ENCODE measurements around the gene MCTP1. TPM values are rescaled to one million over a fixed set of nuclear protein-coding genes. Genes with fewer than 3 reads are reported as not detected.

Gene MCTP1
- total and polyA plus RNA-seq, 10 of the 15 experiments (the other 5 are each of a cell fraction or from before 2014, with no cell fraction given), result 12.6 to 45.9 (median 18.8) TPM

GRCh38 chr5:95223566-95224258, 61.2 kb downstream of the MCTP1 start (continued):
- TF ChIP-seq, protein P1, sequence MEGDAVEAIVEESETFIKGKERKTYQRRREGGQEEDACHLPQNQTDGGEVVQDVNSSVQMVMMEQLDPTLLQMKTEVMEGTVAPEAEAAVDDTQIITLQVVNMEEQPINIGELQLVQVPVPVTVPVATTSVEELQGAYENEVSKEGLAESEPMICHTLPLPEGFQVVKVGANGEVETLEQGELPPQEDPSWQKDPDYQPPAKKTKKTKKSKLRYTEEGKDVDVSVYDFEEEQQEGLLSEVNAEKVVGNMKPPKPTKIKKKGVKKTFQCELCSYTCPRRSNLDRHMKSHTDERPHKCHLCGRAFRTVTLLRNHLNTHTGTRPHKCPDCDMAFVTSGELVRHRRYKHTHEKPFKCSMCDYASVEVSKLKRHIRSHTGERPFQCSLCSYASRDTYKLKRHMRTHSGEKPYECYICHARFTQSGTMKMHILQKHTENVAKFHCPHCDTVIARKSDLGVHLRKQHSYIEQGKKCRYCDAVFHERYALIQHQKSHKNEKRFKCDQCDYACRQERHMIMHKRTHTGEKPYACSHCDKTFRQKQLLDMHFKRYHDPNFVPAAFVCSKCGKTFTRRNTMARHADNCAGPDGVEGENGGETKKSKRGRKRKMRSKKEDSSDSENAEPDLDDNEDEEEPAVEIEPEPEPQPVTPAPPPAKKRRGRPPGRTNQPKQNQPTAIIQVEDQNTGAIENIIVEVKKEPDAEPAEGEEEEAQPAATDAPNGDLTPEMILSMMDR (IDR thresholded peaks at IDR 0.05 in 2 of 3, conservative IDR thresholded peaks at IDR 0.05 in 1 of 3; ENCODE audit: control insufficient read depth in 2 of 3, extremely low read depth in 1 of 3, insufficient read depth in 1 of 3, low read depth in 3 of 3, low read length in 3 of 3), result no peak
- TF ChIP-seq, protein P2, sequence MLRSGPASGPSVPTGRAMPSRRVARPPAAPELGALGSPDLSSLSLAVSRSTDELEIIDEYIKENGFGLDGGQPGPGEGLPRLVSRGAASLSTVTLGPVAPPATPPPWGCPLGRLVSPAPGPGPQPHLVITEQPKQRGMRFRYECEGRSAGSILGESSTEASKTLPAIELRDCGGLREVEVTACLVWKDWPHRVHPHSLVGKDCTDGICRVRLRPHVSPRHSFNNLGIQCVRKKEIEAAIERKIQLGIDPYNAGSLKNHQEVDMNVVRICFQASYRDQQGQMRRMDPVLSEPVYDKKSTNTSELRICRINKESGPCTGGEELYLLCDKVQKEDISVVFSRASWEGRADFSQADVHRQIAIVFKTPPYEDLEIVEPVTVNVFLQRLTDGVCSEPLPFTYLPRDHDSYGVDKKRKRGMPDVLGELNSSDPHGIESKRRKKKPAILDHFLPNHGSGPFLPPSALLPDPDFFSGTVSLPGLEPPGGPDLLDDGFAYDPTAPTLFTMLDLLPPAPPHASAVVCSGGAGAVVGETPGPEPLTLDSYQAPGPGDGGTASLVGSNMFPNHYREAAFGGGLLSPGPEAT (IDR thresholded peaks at IDR 0.05; ENCODE audit: low read depth), result no peak
- TF ChIP-seq MTA2 (IDR thresholded peaks at IDR 0.05; ENCODE audit: low read depth) (no peak), ZBTB4 (CRISPR knock-in tag; IDR thresholded peaks at IDR 0.05) (no peak), WRNIP1 (IDR thresholded peaks at IDR 0.05; ENCODE audit: borderline replicate concordance, low read depth, low read length) (no peak), ETV6 (conservative IDR thresholded peaks at IDR 0.05 in 1 of 2, IDR thresholded peaks at IDR 0.05 in 1 of 2; ENCODE audit: borderline replicate concordance in 1 of 2, low read depth in 1 of 2) (no peak)
- TF ChIP-seq, protein P3, sequence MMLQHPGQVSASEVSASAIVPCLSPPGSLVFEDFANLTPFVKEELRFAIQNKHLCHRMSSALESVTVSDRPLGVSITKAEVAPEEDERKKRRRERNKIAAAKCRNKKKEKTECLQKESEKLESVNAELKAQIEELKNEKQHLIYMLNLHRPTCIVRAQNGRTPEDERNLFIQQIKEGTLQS (IDR thresholded peaks at IDR 0.05; ENCODE audit: borderline replicate concordance, extremely low read depth, low read depth, low read length), result no peak

Data from GM12878 (cell line).